ENCODE data around the gene ANP32A.

GRCh38 chr15:68769702-68770101 lies 51.0 kb downstream of the ANP32A start:
- TF ChIP-seq CTCF (optimal IDR thresholded peaks at IDR 0.05 in 1 of 3, IDR thresholded peaks at IDR 0.05 in 1 of 3, conservative IDR thresholded peaks at IDR 0.05 in 1 of 3; ENCODE audit: extremely low read depth in 1 of 3, insufficient read depth in 2 of 3, low read length in 3 of 3) (no peak), EZH2 (IDR thresholded peaks at IDR 0.05; ENCODE audit: low read length) (no peak)
